IMR-90 (cell line): ENCODE results near the gene PKHD1. TPM values are rescaled to one million over a fixed set of nuclear protein-coding genes. Genes with fewer than 3 reads are reported as not detected.

Experiments
- ATAC-seq: fragments of 200-7000 bp; cut with Tn5 transposase; 2 replicates; pipeline ENCODE4 v1.9.1; 2020; ENCODE audit warnings: low read depth, mild to moderate bottlenecking, moderate library complexity
- BruUV-seq: library from RNA; stranded (reverse); fragments of 400-500 nt; replicated peaks from 2 replicates; lab custom pipeline; 2021; lab: Mats Ljungman, UMichigan
- CTCF ChIA-PET: fragments of 300-600 bp; formaldehyde crosslinking; extraction: SDS; loops from one replicate; lab custom pipeline; 2021; ENCODE audit warnings: antibody characterized with exemption; lab: Yijun Ruan, JAX
- POLR2A ChIA-PET: fragments of 300-600 bp; sonication (Branson Sonifier 250); formaldehyde crosslinking; loops from one replicate; lab custom pipeline; 2022; ENCODE audit warnings: antibody characterized with exemption; ENCODE audit not compliant: unreplicated experiment; lab: Charles Lee
- DNase-seq: peaks from one replicate; pipeline ENCODE4 v3.0.0; 2013
- H2AFZ ChIP-seq: replicated peaks from 2 replicates; pipeline ENCODE3; 2013; ENCODE audit warnings: low read length, mild to moderate bottlenecking; ENCODE audit not compliant: poor library complexity
- H2AK5ac ChIP-seq: 2 replicates; pipeline ENCODE4 v1.6.1; 2013; ENCODE audit warnings: low read depth, low read length, inconsistent platforms
- H2AK9ac ChIP-seq: replicated peaks from 2 replicates; pipeline ENCODE3; 2013; ENCODE audit warnings: mild to moderate bottlenecking, low read depth, low read length, moderate library complexity; ENCODE audit not compliant: poor library complexity
- H2BK120ac ChIP-seq: 2 replicates; pipeline ENCODE4 v1.6.1; 2013; ENCODE audit warnings: low read depth, low read length, inconsistent platforms
- H2BK15ac ChIP-seq: 3 replicates; pipeline ENCODE4 v1.6.1; 2013; ENCODE audit warnings: low read depth, low read length, inconsistent platforms
- H2BK20ac ChIP-seq: 2 replicates; pipeline ENCODE4 v1.6.1; 2013; ENCODE audit warnings: low read depth, mild to moderate bottlenecking, inconsistent platforms, low read length, moderate library complexity
- H2BK5ac ChIP-seq: 2 replicates; pipeline ENCODE4 v1.6.1; 2013; ENCODE audit warnings: mild to moderate bottlenecking, low read depth, low read length, inconsistent platforms; ENCODE audit not compliant: poor library complexity, severe bottlenecking
- H3K14ac ChIP-seq: replicated peaks from 2 replicates; pipeline ENCODE4 v1.6.1; 2013; ENCODE audit warnings: low read depth, low read length, inconsistent platforms
- H3K18ac ChIP-seq: 2 replicates; pipeline ENCODE4 v1.6.1; 2013; ENCODE audit warnings: low read depth, low read length, control low read depth
- H3K23ac ChIP-seq: 2 replicates; pipeline ENCODE4 v1.6.1; 2013; ENCODE audit warnings: low read depth, low read length, inconsistent platforms
- H3K27ac ChIP-seq: 2 replicates; pipeline ENCODE4 v1.5.1; 2013; ENCODE audit warnings: mild to moderate bottlenecking, control low read depth, low read length; ENCODE audit not compliant: insufficient read depth
- H3K27me3 ChIP-seq: 2 replicates; pipeline ENCODE4 v1.6.1; 2013; ENCODE audit warnings: low read length; ENCODE audit not compliant: control insufficient read depth, insufficient read depth
- H3K36me3 ChIP-seq: 2 replicates; pipeline ENCODE4 v1.6.1; 2013; ENCODE audit warnings: low read length, mixed read lengths; ENCODE audit not compliant: control insufficient read depth, insufficient read depth
- H3K4ac ChIP-seq: 2 replicates; pipeline ENCODE4 v1.6.1; 2013; ENCODE audit warnings: low read depth, low read length, inconsistent platforms
- H3K4me1 ChIP-seq: 2 replicates; pipeline ENCODE4 v1.6.1; 2013; ENCODE audit warnings: low read length, mixed read lengths; ENCODE audit not compliant: control insufficient read depth, insufficient read depth
- H3K4me2 ChIP-seq: 2 replicates; pipeline ENCODE4 v1.6.1; 2013; ENCODE audit warnings: low read depth, mild to moderate bottlenecking, control low read depth, low read length, moderate library complexity
- H3K4me3 ChIP-seq: 2 replicates; pipeline ENCODE4 v1.5.1; 2013; ENCODE audit warnings: low read depth, mild to moderate bottlenecking, control low read depth, low read length, moderate library complexity; ENCODE audit not compliant: insufficient read depth
- H3K56ac ChIP-seq: 2 replicates; pipeline ENCODE4 v1.6.1; 2013; ENCODE audit warnings: low read length, inconsistent platforms; ENCODE audit not compliant: insufficient read depth; ENCODE audit errors: extremely low read depth
- H3K79me1 ChIP-seq, 2 experiments: 2 replicates each; pipeline ENCODE4 v1.6.1; 2013; ENCODE audit warnings: low read length in 2 of 2, inconsistent platforms in 1 of 2, low read depth in 1 of 2
- H3K9ac ChIP-seq: 2 replicates; pipeline ENCODE4 v1.6.1; 2013; ENCODE audit warnings: low read depth, low read length, control low read depth
- H3K9me1 ChIP-seq: 2 replicates; pipeline ENCODE4 v1.6.1; 2013; ENCODE audit warnings: low read length, inconsistent platforms; ENCODE audit not compliant: insufficient read depth
- H3K9me3 ChIP-seq: 2 replicates; pipeline ENCODE4 v1.6.1; 2013; ENCODE audit warnings: low read length; ENCODE audit not compliant: control insufficient read depth, insufficient read depth
- H4K20me1 ChIP-seq: 2 replicates; pipeline ENCODE4 v1.6.1; 2013; ENCODE audit warnings: low read length, inconsistent platforms; ENCODE audit not compliant: insufficient read depth
- H4K5ac ChIP-seq: 2 replicates; pipeline ENCODE4 v1.6.1; 2013; ENCODE audit warnings: mild to moderate bottlenecking, low read depth, low read length, control low read depth
- H4K8ac ChIP-seq, 2 experiments: 2 replicates each; pipeline ENCODE4 v1.6.1; 2013; ENCODE audit warnings: low read depth in 2 of 2, low read length in 2 of 2, control low read depth in 1 of 2, inconsistent platforms in 1 of 2
- H4K91ac ChIP-seq: 2 replicates; pipeline ENCODE4 v1.6.1; 2013; ENCODE audit warnings: low read depth, low read length, inconsistent platforms; ENCODE audit not compliant: insufficient read depth
- BHLHE40 ChIP-seq: fragments of 150-350 bp; IDR thresholded peaks from 2 replicates; pipeline ENCODE4 v1.6.1; 2016; ENCODE audit warnings: mild to moderate bottlenecking, low read depth, low read length
- CHD1 ChIP-seq: IDR thresholded peaks from 2 replicates; pipeline ENCODE4 v1.6.1; 2012; ENCODE audit warnings: low read depth, low read length, improper control_type of control experiment
- FOS ChIP-seq: fragments of 150-350 bp; IDR thresholded peaks from 2 replicates; pipeline ENCODE4 v1.6.1; 2016; ENCODE audit warnings: low read depth, low read length
- MAFK ChIP-seq: IDR thresholded peaks from 2 replicates; pipeline ENCODE4 v1.6.1; 2012; ENCODE audit warnings: low read depth, low read length, improper control_type of control experiment
- MXI1 ChIP-seq: IDR thresholded peaks from 2 replicates; pipeline ENCODE4 v1.6.1; 2012; ENCODE audit warnings: low read depth, mild to moderate bottlenecking, low read length, moderate library complexity, borderline replicate concordance
- RAD21 ChIP-seq: IDR thresholded peaks from 2 replicates; pipeline ENCODE4 v1.6.1; 2012; ENCODE audit warnings: low read length, improper control_type of control experiment
- RCOR1 ChIP-seq: IDR thresholded peaks from 2 replicates; pipeline ENCODE4 v1.6.1; 2012; ENCODE audit warnings: mild to moderate bottlenecking, low read length, improper control_type of control experiment; ENCODE audit not compliant: insufficient replicate concordance
- WGBS, 2 experiments: methylation state at CpG; one replicate each; pipeline versions ENCODE4 v1.1.5 to v1.1.7; 2013; ENCODE audit warnings: missing lambda C conversion rate in 2 of 2; ENCODE audit not compliant: insufficient read length in 1 of 2; ENCODE audit errors: extremely low coverage in 2 of 2; 5-methylcytosine and 5-hydroxymethylcytosine counted together
- dilution Hi-C: fragments of 300-500 bp; cut with HindIII; formaldehyde crosslinking; loops from one replicate; pipeline ENCODE4 v1.14.3; 2018; ENCODE audit warnings: low sequenced_read_pairs; ENCODE audit not compliant: unreplicated experiment
- in situ Hi-C: fragments of 300-500 bp; cut with MboI; formaldehyde crosslinking; loops from 3 replicates; pipeline ENCODE4 v1.14.3; 2019; ENCODE audit warnings: low sequenced_read_pairs, inconsistent platforms, mixed read lengths
- intact Hi-C: fragments of 100-400 bp; cut with micrococcal nuclease; formaldehyde crosslinking; loops from 2 replicates; pipeline ENCODE4 v1.10.0; 2022
- polyA plus RNA-seq, 3 experiments: library from polyadenylated mRNA; depleted of rRNA; stranded (reverse); fragments of >200 nt; gene quantifications; 2 replicates each; pipeline ENCODE4 v1.2.3, GENCODE V29; 2012; ENCODE audit warnings: low replicate concordance in 1 of 3
- total RNA-seq: library from RNA; depleted of rRNA; stranded (reverse); fragments of >200 nt; gene quantifications from 2 replicates; pipeline ENCODE4 v1.2.3, GENCODE V29; 2012
- TF ChIP-seq, protein P1 (sequence below): fragments of 150-350 bp; IDR thresholded peaks from 2 replicates; pipeline ENCODE4 v1.6.1; 2017; ENCODE audit warnings: mild to moderate bottlenecking, antibody characterized with exemption, low read length, low read depth

PKHD1 gene
- total and polyA plus RNA-seq, 2 of the 4 experiments (the other 2 are of a cell fraction), result not detected

DNA sequence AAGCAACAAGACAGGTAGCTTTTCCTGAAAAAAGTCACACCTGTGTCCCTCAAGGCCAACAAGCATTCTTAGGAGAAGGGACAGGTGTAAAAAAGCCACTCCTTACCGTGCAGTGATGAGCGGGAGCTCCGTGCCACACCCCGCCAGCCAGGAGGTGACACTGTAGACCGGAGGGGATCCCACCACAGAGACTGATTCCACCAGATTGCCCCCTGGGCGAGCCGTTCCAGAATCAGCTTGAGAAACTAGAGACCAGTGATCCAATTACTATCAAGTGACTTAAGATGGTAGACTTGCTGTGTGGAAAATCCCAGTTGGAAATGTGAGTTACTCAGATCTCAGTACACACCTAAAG lies 37.4 kb downstream of the PKHD1 start:
- Histone ChIP-seq H3K9ac (no peak overlapping the region), H2BK15ac (no peak overlapping the region), H2BK20ac (no peak overlapping the region), H2AFZ (no peak overlapping the region), H4K5ac (no peak overlapping the region), H2AK9ac (no peak overlapping the region), H3K27ac (no peak overlapping the region), H3K18ac (no peak overlapping the region), H3K4me1 (no peaks in the 10 kb centered on the region), H2AK5ac (no peak overlapping the region), H3K79me1 (no peaks in the 10 kb centered on the region), H2BK5ac (no peak overlapping the region), H3K23ac (no peak overlapping the region), H3K27me3 (no peaks in the 10 kb centered on the region), H4K20me1 (no peaks in the 10 kb centered on the region), H3K36me3 (no peaks in the 10 kb centered on the region), H3K9me1 (no peaks in the 10 kb centered on the region), H3K56ac (no peak overlapping the region), H4K91ac (no peak overlapping the region), H3K9me3 (no peaks in the 10 kb centered on the region), H4K8ac (no peak overlapping the region), H3K4me3 (no peak overlapping the region), H3K14ac (no peak overlapping the region), H3K4ac (no peak overlapping the region), H3K4me2 (no peak overlapping the region), H2BK120ac (no peak overlapping the region)
- DNase-seq (no peak), ATAC-seq (no peak)
- POLR2A ChIA-PET, result no interaction called here
- no peak for TF ChIP-seq MAFK
- TF ChIP-seq FOS, result no peak
- TF ChIP-seq RAD21, result no peak
- no peak for TF ChIP-seq CHD1
- TF ChIP-seq MXI1, result no peak
- TF ChIP-seq, protein P1, sequence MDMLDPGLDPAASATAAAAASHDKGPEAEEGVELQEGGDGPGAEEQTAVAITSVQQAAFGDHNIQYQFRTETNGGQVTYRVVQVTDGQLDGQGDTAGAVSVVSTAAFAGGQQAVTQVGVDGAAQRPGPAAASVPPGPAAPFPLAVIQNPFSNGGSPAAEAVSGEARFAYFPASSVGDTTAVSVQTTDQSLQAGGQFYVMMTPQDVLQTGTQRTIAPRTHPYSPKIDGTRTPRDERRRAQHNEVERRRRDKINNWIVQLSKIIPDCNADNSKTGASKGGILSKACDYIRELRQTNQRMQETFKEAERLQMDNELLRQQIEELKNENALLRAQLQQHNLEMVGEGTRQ, result no peak
- no peak for TF ChIP-seq RCOR1
- TF ChIP-seq BHLHE40, result no peak
- intact Hi-C loops (no loop called here), dilution Hi-C loops (no loop called here), in situ Hi-C loops (no loop called here)
- WGBS, 2 experiments, result 37% methylated on average over 3 of the region's 7 CpGs; no CpG with 5 or more reads in 1 of the 2 experiments
- no TSS peak for BruUV-seq
- CTCF ChIA-PET, result interaction anchor here (0.9 to 1.9 kb wide), 4 partner anchors 8 to 178 kb away, joined by 3 to 7 read pairs (median 4); no protein-coding TSS in a partner anchor
